ENCODE results near the gene CASQ2.

DNA sequence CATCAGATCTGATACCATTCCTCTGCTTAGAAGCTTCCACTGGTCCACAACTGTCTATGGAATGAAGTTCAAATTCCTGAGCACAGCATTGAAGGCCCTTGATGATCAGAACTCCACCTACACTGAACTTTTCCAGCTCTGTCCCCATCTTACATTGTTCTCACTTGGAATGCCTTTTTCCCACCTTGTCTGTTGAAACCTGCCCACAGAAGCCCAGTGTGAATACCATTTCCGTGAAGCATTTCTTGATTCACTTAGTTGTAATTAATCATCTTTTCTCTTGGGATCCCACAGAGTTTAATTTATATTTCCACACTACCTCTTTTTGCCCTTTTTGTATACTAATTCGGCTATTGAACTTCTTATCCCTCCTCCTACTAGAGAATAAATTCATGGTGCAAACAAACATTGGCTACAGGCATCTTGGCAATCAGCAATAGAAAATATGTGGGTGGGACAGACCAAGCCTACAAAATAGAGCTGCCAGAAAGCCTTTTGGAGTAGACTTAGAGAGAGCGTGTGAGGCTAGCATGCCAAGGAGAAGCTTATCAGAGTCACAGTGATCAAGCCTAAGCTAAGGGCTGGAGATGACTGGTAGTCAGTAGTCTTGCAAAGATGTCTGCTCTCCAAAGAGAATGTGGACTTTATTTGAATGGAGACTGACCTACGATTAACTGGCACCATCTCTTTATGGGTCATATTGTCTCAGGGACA lies 46.3 kb upstream of the CASQ2 start:
- TF ChIP-seq, protein P1, sequence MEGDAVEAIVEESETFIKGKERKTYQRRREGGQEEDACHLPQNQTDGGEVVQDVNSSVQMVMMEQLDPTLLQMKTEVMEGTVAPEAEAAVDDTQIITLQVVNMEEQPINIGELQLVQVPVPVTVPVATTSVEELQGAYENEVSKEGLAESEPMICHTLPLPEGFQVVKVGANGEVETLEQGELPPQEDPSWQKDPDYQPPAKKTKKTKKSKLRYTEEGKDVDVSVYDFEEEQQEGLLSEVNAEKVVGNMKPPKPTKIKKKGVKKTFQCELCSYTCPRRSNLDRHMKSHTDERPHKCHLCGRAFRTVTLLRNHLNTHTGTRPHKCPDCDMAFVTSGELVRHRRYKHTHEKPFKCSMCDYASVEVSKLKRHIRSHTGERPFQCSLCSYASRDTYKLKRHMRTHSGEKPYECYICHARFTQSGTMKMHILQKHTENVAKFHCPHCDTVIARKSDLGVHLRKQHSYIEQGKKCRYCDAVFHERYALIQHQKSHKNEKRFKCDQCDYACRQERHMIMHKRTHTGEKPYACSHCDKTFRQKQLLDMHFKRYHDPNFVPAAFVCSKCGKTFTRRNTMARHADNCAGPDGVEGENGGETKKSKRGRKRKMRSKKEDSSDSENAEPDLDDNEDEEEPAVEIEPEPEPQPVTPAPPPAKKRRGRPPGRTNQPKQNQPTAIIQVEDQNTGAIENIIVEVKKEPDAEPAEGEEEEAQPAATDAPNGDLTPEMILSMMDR (IDR thresholded peaks at IDR 0.05; ENCODE audit: low read length), result no peak
- no peak for TF ChIP-seq EZH2 (optimal IDR thresholded peaks at IDR 0.05; ENCODE audit: low read depth, low read length)
- no peak for TF ChIP-seq EZH2phosphoT487 (IDR thresholded peaks at IDR 0.05; ENCODE audit: low read length)

Data from MM.1S (cell line).